ENCODE results near the gene BRINP3. TPM values are rescaled to one million over a fixed set of nuclear protein-coding genes. Genes with fewer than 3 reads are reported as not detected.

BRINP3 gene
- total RNA-seq, 2 donors from 2014 or later, result 6.8 to 8.0 TPM

DNA sequence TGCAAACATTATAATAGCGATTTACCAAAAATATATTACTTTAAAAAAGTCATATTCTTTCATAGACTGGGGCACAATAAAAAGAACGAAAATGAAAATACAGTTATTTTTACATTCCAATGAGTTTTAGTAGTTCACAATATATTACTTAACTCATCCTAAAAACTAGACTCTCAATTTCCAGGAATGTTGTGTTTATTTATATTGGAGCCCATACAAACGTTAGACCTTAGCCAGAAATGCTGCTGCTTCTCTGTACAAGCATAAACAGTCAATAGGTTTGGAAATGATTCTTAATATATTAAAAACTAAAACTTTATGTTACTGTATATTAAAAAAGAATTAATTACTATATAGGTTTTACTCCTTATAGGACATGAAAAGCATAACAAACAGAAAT lies 302.3 kb downstream of the BRINP3 start:
- Histone ChIP-seq H3K9me3 (no peaks in the 10 kb centered on the region), H3K4me1 (no peaks in the 10 kb centered on the region), H3K27me3 (no peaks in the 10 kb centered on the region), H3K4me3 (no peak overlapping the region), H3K36me3 (no peaks in the 10 kb centered on the region), H3K27ac (no peak overlapping the region)
- TF ChIP-seq, protein P1, sequence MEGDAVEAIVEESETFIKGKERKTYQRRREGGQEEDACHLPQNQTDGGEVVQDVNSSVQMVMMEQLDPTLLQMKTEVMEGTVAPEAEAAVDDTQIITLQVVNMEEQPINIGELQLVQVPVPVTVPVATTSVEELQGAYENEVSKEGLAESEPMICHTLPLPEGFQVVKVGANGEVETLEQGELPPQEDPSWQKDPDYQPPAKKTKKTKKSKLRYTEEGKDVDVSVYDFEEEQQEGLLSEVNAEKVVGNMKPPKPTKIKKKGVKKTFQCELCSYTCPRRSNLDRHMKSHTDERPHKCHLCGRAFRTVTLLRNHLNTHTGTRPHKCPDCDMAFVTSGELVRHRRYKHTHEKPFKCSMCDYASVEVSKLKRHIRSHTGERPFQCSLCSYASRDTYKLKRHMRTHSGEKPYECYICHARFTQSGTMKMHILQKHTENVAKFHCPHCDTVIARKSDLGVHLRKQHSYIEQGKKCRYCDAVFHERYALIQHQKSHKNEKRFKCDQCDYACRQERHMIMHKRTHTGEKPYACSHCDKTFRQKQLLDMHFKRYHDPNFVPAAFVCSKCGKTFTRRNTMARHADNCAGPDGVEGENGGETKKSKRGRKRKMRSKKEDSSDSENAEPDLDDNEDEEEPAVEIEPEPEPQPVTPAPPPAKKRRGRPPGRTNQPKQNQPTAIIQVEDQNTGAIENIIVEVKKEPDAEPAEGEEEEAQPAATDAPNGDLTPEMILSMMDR (IDR thresholded peaks at IDR 0.05), result no peak
- DNase-seq (ENCODE audit: low spot score), result no peak

DNA sequence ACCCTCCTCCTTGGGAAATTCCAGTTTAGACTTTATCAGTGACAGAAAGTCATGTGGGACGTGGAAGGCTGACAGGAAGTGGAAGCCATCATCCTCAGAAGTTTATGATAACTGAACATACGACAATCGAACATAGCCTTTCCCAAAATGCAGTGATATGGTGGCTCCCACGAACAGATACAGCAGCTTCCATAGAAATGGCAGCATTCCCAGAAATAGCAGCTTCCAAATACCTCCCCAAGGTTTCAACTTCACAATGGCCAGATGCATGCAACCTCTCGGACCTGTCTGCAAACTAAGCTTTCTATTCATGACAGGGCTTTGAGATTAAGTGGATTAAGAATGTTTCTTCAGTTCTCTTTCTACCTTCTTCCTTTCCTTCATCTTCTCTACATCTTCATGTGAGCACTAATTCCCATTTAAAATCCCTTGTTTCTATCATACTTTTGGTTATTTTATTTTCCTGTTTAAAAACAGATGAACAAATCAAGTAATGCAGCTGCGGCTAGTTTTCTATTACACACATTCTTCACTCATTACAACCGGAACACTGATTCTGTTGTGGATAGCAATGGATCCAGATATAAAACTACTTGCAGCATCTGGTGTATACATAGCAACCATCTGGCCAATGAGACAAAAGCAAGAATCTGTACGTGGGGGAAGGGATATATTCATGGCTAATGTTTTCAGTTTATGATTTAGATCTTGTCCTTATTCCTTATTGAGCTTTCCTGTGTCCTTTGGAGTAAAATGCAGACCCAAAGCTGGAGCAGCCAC lies 304.8 kb downstream of the BRINP3 start:
- TF ChIP-seq, protein P1 (IDR thresholded peaks at IDR 0.05), result no peak
- Histone ChIP-seq H3K27ac (no peak overlapping the region), H3K4me1 (no peaks in the 10 kb centered on the region), H3K27me3 (no peaks in the 10 kb centered on the region), H3K9me3 (no peaks in the 10 kb centered on the region), H3K4me3 (no peak overlapping the region), H3K36me3 (no peaks in the 10 kb centered on the region)
- DNase-seq (ENCODE audit: low spot score), result no peak

DNA sequence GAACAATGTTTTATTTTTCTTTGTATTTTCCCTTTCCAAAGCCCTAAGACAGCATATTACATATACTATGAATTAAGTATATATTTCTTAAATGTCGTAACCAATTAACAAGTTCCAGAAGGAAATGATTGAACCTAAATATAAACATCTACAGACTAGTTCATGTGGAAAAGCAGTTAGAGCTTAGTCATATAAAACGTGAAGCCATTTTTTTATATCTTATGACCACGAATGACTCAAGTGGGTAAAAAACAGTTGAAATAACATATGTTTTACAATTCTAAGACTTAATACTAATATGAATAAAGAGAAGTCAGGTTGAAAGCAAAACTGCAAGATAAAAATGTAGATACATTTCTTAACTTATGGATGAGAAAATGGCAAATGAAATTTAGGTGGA lies 307.3 kb downstream of the BRINP3 start:
- Histone ChIP-seq H3K4me1 (no peaks in the 10 kb centered on the region), H3K27ac (no peak overlapping the region), H3K4me3 (no peak overlapping the region), H3K27me3 (no peaks in the 10 kb centered on the region), H3K9me3 (no peaks in the 10 kb centered on the region), H3K36me3 (no peaks in the 10 kb centered on the region)
- no peak for DNase-seq (ENCODE audit: low spot score)
- TF ChIP-seq, protein P1 (IDR thresholded peaks at IDR 0.05), result no peak

DNA sequence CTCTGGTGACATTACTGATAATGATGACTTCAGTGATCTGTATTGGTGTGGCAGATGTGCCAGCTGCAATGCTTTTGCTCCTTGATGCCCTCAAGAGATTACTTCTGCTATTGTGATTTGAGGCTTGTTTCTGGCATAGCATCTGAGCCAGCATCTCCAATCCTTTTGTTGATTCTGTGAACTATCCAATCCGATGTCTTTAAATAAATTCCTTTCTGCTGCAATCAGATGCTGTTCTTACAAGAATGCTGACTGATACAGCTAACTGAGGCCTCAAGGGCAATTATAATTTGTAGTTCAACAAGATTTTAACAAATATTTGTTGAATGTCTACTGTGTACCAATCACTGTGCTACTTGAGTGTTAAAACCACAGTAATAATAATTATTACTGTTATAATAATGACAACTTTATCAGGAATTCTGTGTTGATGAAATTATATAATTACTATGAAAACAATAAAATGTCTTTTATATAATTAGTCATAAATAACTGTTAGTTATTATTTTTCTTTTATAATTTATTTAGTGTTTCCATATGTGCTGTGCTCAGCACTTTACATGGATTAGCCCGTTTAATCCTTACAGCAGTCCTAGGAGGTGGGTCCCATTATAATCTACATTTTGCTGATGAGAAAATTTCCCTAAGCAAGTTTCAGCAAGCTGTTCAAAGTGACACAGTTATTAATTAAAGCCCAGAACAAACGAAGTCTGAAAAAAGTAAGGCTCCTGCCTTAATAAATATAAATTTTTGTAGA lies 308.2 kb downstream of the BRINP3 start:
- H3K4me3 ChIP-seq, result no peak overlapping the region
- H3K9me3 ChIP-seq, result no peaks in the 10 kb centered on the region
- H3K36me3 ChIP-seq, result no peaks in the 10 kb centered on the region
- no peaks in the 10 kb centered on the region for H3K4me1 ChIP-seq
- TF ChIP-seq, protein P1 (IDR thresholded peaks at IDR 0.05), result no peak
- no peak for DNase-seq (ENCODE audit: low spot score)
- H3K27ac ChIP-seq, result no peak overlapping the region
- H3K27me3 ChIP-seq, result no peaks in the 10 kb centered on the region

DNA sequence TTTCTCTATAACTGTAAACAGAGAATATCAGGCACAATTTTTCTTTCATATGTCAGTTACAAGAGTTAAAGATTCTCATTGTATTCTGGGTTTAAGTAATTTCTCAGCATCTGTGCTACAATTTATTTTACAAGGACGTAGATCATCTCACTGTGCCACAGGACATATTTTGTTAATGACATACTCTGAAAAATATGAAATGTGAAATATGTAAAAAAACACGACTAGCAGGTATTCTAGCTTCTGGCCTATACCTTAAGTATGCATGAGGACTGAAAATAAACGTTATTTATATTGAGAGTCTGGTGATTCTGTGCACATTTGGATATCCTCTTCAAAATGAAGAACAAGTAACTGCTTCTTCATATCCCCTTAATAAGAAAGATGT lies 308.8 kb downstream of the BRINP3 start:
- Histone ChIP-seq H3K36me3 (no peaks in the 10 kb centered on the region), H3K4me1 (no peaks in the 10 kb centered on the region), H3K27me3 (no peaks in the 10 kb centered on the region), H3K9me3 (no peaks in the 10 kb centered on the region), H3K4me3 (no peak overlapping the region), H3K27ac (no peak overlapping the region)
- no peak for DNase-seq (ENCODE audit: low spot score)
- TF ChIP-seq, protein P1 (IDR thresholded peaks at IDR 0.05), result no peak
